GM20431 (cell line): ENCODE data around the gene EYA4.

ENCODE experiments used
- in situ Hi-C: fragments of 300-500 bp; cut with MseI, MboI; formaldehyde crosslinking; loops from one replicate; pipeline ENCODE4 v1.15.0; 2020; ENCODE audit warnings: low sequenced_read_pairs; ENCODE audit not compliant: unreplicated experiment

The EYA4 gene

GRCh38 chr6:133339543-133340384, 98.6 kb downstream of the EYA4 start:
- in situ Hi-C loops: no loop called here

DNA sequence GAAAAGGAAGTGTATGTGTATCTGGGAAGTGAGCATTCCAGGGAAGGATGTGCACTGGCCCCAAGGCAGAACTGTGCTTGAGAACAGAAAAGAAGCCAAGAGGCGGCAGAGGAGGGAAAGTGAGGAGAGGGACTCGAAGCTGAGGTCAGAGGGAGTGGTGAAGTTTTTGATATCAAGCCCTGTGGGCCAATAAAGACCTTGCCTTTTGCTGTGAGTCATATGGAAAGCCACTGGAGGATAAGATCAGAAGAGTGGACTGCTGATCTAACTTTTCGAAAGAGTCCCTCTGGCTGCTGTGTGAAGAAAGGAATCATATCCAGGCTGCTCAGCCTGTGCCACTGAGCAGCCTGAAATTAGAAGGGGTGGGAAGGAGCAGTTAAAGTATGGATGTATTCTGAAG, 99.4 kb downstream of the EYA4 start:
- in situ Hi-C loops: no loop called here

GRCh38 chr6:133341607-133342158, 100.5 kb downstream of the EYA4 start:
- in situ Hi-C loops: no loop called here

DNA sequence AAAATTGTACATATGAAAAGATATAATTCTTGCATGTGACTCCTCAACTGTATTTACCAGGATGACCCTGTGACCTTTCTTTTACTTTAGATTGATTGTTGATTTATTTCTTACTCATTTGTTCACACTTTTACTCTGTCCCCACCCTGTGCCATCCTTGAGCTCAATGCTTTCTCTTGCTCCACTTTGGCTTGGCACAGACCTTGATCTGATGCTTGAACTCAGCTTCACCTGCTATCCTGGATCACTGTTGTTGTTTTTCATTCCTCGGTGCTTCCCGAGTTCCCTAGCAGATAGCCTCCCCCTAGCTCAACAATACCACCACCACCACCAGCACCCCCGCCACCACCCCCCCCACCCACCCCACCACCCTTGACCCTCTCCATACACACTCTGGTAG, 102.1 kb downstream of the EYA4 start:
- in situ Hi-C loops: no loop called here

DNA sequence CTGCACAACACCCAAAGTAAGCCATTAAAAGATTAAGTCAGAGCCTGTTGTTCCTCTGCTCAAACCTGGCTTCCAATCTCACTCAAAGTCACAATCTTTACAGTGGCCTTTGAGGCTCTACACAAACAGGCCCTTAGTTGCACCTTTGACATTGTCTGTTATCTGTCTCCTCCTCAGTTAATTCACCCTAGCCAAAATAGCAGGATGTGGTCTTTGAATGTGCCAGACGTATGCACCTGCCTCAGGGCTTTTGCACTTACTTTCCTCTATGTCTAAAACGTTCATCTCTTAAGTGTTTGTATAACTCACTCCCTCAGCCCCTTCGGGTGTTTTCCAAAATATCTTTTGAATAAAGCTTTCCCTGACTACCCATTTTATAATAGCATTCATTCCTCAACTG, 107.7 kb downstream of the EYA4 start:
- in situ Hi-C loops: no loop called here

- in situ Hi-C loops: no loop called here
These were observed 109.8 kb downstream of the EYA4 start for GRCh38 chr6:133350928-133351327.

GRCh38 chr6:133352046-133352445, 110.9 kb downstream of the EYA4 start:
- in situ Hi-C loops: no loop called here

GRCh38 chr6:133353061-133353460, 111.9 kb downstream of the EYA4 start:
- in situ Hi-C loops: no loop called here

DNA sequence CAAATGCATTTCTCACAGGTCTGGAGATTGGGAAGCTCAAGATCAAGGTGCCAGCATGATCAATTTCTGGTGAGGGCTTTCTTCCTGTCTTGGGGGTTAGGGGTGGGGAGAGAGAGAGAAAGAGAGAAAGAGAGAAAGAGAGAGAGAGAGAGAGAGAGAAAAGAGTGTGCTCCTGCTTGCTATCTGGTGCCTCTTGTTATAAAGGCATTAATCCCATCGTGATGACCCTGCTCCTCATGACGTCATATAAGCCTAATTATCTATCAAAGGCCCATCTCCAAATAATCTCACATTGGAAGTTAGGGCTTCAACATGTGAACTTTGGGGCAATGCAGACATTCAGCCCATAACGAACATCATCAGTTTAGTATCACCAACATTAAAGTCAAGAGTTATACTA, 114.8 kb downstream of the EYA4 start:
- in situ Hi-C loops: no loop called here

- in situ Hi-C loops: no loop called here
These were observed 117.5 kb downstream of the EYA4 start for GRCh38 chr6:133358574-133359150.

GRCh38 chr6:133359256-133359655, 118.1 kb downstream of the EYA4 start:
- in situ Hi-C loops: no loop called here

DNA sequence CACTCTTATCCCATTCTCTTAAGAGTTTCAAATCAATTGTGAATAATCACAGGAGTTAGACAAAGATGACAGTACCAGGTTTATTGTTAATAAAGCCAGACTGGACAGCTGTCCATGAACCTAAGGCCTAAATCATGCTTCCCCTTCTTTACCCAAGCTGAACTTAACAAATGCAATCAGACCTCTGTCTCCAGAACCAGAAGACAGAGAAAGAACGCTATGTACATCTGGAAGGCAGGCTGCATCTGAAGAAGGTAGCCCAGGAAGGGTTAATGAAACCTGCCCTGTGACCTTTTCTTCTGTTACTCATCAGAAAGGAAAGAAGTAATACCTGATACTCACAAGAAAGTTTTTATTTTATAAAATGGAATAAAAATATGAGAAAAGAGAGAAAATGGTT, 118.6 kb downstream of the EYA4 start:
- in situ Hi-C loops: no loop called here

GRCh38 chr6:133360194-133360593, 119.0 kb downstream of the EYA4 start:
- in situ Hi-C loops: no loop called here

- in situ Hi-C loops: no loop called here
These were observed 121.7 kb downstream of the EYA4 start for GRCh38 chr6:133362813-133363212.

GRCh38 chr6:133368664-133369063, 127.5 kb downstream of the EYA4 start:
- in situ Hi-C loops: no loop called here

DNA sequence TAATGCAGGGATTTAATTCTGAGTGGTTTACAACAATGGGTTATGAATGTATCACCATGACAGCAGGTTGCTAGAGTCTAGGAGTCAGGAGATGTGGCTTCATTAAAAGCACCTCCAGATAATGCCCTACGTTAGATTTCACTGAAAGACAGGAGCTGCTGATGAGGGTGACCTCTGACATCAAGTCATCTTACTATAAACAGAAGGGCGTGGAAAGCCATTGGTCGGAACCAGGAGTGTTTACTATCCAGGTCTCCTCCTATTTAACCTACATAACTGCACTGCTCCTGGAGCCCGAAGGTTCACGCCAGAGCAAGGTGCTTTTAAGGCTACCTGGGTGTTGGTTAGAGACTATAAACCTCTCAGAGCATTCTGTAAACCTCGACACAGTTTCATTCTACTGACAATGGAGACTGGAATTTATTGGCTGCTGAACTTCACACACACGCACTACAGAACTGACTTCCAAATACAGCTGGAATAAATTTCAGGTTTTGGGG, 128.7 kb downstream of the EYA4 start:
- in situ Hi-C loops: no loop called here

GRCh38 chr6:133376743-133377142, 135.6 kb downstream of the EYA4 start:
- in situ Hi-C loops: no loop called here

DNA sequence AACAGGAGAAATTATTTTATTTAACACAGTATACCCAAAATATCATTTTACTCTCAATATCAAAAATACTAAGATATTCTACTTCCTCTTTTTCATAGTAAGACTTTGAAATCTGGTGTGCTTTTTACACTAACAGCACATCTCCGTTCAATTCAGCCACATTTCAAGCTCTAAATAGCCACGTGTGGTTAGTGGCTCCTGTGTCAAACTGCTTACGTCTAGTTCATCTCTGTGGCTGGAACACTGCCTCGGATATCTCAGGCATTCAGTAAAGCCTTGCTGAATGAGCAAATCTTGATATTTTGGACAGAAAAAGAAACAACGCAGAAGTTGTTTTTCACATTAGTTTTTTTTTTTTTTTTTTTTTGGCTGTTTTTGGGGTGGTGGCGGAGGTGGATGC, 136.1 kb downstream of the EYA4 start:
- in situ Hi-C loops: no loop called here

DNA sequence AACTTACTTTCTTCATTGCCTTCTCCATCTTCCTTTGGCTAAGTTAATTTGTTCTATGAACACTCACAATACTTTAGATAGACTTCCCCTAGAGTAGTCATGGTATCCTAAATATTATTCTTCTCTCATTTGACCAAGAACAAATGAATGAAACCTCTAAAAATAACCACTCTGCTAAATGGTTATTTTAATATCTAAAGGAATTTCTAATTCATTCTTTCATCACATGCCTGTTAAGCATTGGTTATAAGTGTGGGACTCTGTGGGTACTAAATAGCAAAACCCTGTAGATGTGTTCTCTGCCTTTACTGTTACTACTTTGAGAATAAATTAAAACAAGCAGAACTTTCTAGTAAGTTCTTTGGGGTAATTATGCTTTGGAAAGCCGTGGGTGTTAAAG, 138.9 kb downstream of the EYA4 start:
- in situ Hi-C loops: no loop called here

GRCh38 chr6:133380723-133381122, 139.6 kb downstream of the EYA4 start:
- in situ Hi-C loops: no loop called here

DNA sequence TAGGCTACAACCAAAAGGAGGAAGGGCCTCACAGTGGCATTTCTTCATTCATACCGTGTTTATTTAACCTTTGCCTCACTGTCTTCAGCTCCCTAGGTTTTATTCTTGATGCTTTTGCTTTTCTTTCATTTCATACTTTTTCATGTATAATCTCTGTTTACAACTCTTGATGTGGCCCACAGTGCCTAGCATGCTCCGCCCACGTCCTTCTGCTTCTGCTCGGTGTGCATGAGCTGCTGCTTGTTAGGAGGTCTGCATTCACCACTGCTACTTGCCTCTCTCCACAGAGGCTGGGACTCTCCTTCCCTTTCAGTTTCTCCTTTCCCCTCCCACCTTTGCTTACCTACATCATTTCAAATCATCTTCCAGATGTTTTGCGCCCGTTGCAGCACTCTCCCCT, 147.6 kb downstream of the EYA4 start:
- in situ Hi-C loops: no loop called here
